NCI-H510A (cell line): Measurements from ENCODE around the gene SZT2.
A peak's percentile ranks its signal among the peaks of the same experiment; 100 is the strongest.

Experiments used
- DNase-seq: peaks from one replicate; lab custom pipeline; 2025; lab: John Stamatoyannopoulos, UW

SZT2 gene

DNA sequence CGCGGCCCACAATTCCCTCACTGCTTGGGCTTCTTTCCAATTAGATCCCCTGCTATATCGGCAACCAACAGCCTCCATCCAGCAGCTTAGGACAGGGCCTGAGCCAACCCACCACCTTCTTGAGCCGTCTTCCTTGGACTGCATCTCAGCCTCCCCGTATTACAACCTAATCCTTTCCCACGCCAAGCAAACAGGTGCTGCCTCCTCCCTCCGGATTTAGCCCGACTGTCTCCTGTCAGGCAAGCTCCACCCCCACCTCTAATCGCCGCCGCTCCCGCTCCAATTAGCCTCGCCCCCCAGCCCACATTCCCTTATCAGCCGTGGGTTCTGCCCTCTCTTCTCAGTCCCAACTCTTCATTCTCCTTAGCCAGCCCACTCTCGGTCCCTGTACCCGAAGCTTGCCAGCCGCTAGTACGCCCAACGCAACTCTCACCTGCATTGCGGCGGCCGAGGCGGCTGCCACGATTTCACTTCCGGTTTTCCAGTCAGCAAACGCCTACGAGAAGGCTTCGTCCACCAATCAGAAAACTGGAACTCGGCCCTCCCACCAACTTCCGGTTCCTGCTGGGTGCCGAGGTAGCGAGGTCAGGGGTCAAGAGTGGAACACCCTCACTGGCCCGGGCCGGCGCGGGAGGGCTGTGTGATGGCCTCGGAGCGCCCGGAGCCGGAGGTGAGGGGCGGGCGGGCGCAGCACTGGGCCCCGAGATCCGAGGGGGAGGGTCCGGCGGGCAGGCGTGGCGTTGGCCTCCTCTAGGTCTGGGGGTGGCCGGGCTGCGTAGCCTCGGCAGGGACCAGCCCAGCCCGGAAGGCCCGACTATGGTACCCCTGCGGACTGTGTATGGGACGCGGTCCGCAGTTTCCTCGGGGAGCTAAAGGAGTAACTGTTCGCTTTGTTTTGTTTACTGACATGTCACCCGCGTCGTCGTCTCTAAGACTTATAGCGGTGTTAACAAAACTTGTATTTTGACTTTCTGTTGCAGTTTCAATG is at the start of gene SZT2, which contains the start of gene MED8:
SZT2 (plus strand) TSS at position 574 of the 988 bp plus-strand sequence; CDS start at position 644, 70 bp downstream.
MED8 (minus strand) TSS at position 475 of the 988 bp plus-strand sequence; CDS start at position 439, 36 bp downstream.
- peak; percentile 99 for DNase-seq

- DNase-seq = no peak
These were observed 49.1 kb upstream of the SZT2 start for GRCh38 chr1:43340559-43340958.

- DNase-seq = no peak
These were observed 45.3 kb upstream of the SZT2 start for GRCh38 chr1:43344267-43344850.

- no peak for DNase-seq
These were observed 44.6 kb upstream of the SZT2 start for GRCh38 chr1:43345120-43345519.

- DNase-seq = no peak
These were observed 43.1 kb upstream of the SZT2 start for GRCh38 chr1:43346636-43347035.

DNA sequence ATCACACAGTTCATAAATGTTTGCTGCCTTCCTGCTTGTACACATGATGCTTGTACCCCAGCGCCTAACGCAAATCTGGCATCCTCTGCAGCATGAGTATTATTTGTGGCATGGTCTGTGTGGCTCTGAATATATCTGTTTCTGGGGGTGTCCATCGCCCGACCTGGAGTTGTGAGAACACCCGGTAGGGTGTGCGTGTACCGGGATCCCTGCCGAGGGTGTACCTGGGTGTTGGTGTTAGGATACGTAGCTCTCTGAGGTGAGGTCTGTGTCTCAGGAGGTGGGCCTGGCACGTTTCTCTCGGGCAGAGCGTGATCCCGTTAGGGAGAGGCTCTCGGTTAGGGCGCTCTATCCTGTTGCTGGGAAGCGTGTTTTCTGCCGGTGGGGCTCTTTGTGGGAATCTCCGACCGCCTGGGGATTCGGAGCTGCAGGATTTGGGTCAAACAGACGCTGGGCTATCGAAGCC is 41.3 kb upstream of the SZT2 start:
- DNase-seq = peak; percentile 98

- DNase-seq = peak; percentile 100
These were observed 40.7 kb upstream of the SZT2 start for GRCh38 chr1:43348809-43349593.

- peak; percentile 57 for DNase-seq
These were observed 39.9 kb upstream of the SZT2 start for GRCh38 chr1:43349594-43350306.

GRCh38 chr1:43350976-43351375 is 38.7 kb upstream of the SZT2 start:
- no peak for DNase-seq

- DNase-seq = no peak
These were observed 38.0 kb upstream of the SZT2 start for GRCh38 chr1:43351421-43352350.

- DNase-seq = no peak
These were observed 37.4 kb upstream of the SZT2 start for GRCh38 chr1:43352351-43352705.

DNA sequence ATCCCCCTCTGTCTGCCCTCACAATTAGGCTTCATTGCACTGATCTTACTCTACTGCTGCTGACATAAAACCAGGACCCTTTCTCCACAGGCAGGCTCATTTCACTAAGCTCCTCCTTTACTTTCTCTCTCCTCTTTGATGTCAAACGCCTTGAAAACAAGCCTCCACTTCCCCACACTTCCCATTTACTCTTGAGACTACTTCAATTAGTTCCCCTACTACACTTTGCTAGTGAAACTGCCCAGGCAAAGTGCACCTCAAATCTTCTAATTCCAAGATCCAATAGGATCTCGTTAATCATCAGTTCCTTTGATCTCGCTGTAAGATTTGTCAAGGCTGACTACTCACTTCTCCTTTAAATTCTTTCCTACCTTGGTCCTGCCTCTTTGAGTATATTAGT is 36.8 kb upstream of the SZT2 start:
- DNase-seq = no peak

GRCh38 chr1:43354471-43354870 is 35.2 kb upstream of the SZT2 start:
- no peak for DNase-seq

GRCh38 chr1:43354936-43355335 is 34.8 kb upstream of the SZT2 start:
- DNase-seq = no peak

- no peak for DNase-seq
These were observed 32.4 kb upstream of the SZT2 start for GRCh38 chr1:43357251-43357650.

GRCh38 chr1:43358121-43358745 is 31.5 kb upstream of the SZT2 start:
- peak; percentile 87 for DNase-seq

GRCh38 chr1:43358746-43359693 is 30.7 kb upstream of the SZT2 start, which contains the start of gene CDC20:
Gene CDC20 (plus strand): TSS chr1:43358981. CDS start chr1:43359216, 235 bp downstream.
- DNase-seq = peak; percentile 100

- DNase-seq = no peak
These were observed 30.0 kb upstream of the SZT2 start for GRCh38 chr1:43359696-43360095.

- DNase-seq = no peak
These were observed 29.1 kb upstream of the SZT2 start for GRCh38 chr1:43360616-43361015.
